GM10266 (cell line): ENCODE results near the gene LIN7B.
"Not testable (repeated sequence)": the region's sequence is repeated elsewhere in the genome, so short reads cannot be mapped to it uniquely, and the experiment has no call there.

Experiments used
- DNase-seq: peaks from one replicate; pipeline ENCODE4 v3.0.0; 2012; ENCODE audit errors: extremely low spot score
- CTCF ChIP-seq: IDR thresholded peaks from 2 replicates; pipeline ENCODE4 v1.5.1; 2012; ENCODE audit warnings: mild to moderate bottlenecking, low read depth; ENCODE audit not compliant: control insufficient read depth, insufficient read depth; ENCODE audit errors: missing control alignments

The LIN7B gene

GRCh38 chr19:49071860-49072547 is 42.2 kb upstream of the LIN7B start:
- DNase-seq, result no peak
- TF ChIP-seq CTCF, result no peak

GRCh38 chr19:49073514-49074378 is 40.4 kb upstream of the LIN7B start:
- DNase-seq, result no peak
- TF ChIP-seq CTCF, result peak; percentile 21

- DNase-seq, result not testable (repeated sequence)
Observed at GRCh38 chr19:49074869-49075268, 39.3 kb upstream of the LIN7B start.

GRCh38 chr19:49080392-49080791 is 33.8 kb upstream of the LIN7B start:
- TF ChIP-seq CTCF, result no peak

More at GRCh38 chr19:49074869-49075268, 39.3 kb upstream of the LIN7B start:
- peak; percentile 64 for TF ChIP-seq CTCF

GRCh38 chr19:49081273-49081672 is 32.9 kb upstream of the LIN7B start:
- no peak for DNase-seq

More at GRCh38 chr19:49080392-49080791, 33.8 kb upstream of the LIN7B start:
- DNase-seq, result no peak

GRCh38 chr19:49084206-49085019 is 29.8 kb upstream of the LIN7B start:
- DNase-seq, result no peak
- no peak for TF ChIP-seq CTCF

More at GRCh38 chr19:49081273-49081672, 32.9 kb upstream of the LIN7B start:
- no peak for TF ChIP-seq CTCF
